Suprapubic skin (tissue), 3 donors: ENCODE results near the gene ARSD.

Source experiments
- CTCF ChIP-seq, 2 donors: fragments of 200-600 bp in 1 of 2; fragments of 450-650 bp in 1 of 2; sonication (generic) in 1 of 2; IDR thresholded peaks; one replicate each; pipeline ENCODE4 v1.5.1; 2016 to 2019; ENCODE audit warnings: antibody characterized with exemption in 2 of 2, mild to moderate bottlenecking in 1 of 2, moderate library complexity in 1 of 2
- EP300 ChIP-seq: sonication (generic); formaldehyde crosslinking; IDR thresholded peaks from one replicate; pipeline ENCODE4 v1.6.1; 2017; ENCODE audit warnings: antibody characterized with exemption

- TF ChIP-seq EP300 (no peak), CTCF (IDR thresholded peaks at IDR 0.05) (no peak)
Observed at GRCh38 chrX:2969021-2969420, 39.9 kb upstream of the ARSD start.
